Spleen (tissue), 11 donors: Measurements from ENCODE around the gene PTPRG. TPM values are rescaled to one million over a fixed set of nuclear protein-coding genes. Genes with fewer than 3 reads are reported as not detected.
A peak's percentile ranks its signal among the peaks of the same experiment; 100 is the strongest.

Experiments used
- DNase-seq: peaks from one replicate; pipeline ENCODE4 v3.0.0-alpha.2; 2020
- H3K27ac ChIP-seq, 8 donors: fragments of 200-600 bp; sonication (generic) in 7 of 8; 1 replicate in 4 of 8; 2 replicates in 4 of 8; pipeline versions ENCODE4 v1.5.0 to v1.8.0; 2016 to 2021; ENCODE audit warnings: inconsistent platforms in 4 of 8, mild to moderate bottlenecking in 4 of 8, moderate library complexity in 1 of 8
- H3K27me3 ChIP-seq, 7 donors: fragments of 200-600 bp; sonication (generic) in 6 of 7; replicated peaks in 1 of 7; 1 replicate in 4 of 7; 2 replicates in 3 of 7; pipeline versions ENCODE4 v1.5.0 to v1.8.0; 2016 to 2021; ENCODE audit warnings: inconsistent platforms in 3 of 7, mild to moderate bottlenecking in 1 of 7
- H3K36me3 ChIP-seq, 6 donors: fragments of 200-600 bp; sonication (generic) in 5 of 6; 1 replicate in 4 of 6; 2 replicates in 2 of 6; pipeline versions ENCODE4 v1.5.0 to v1.8.0; 2016 to 2021; ENCODE audit warnings: inconsistent platforms in 2 of 6
- H3K4me1 ChIP-seq, 6 donors: fragments of 200-600 bp; sonication (generic) in 5 of 6; 1 replicate in 3 of 6; 2 replicates in 3 of 6; pipeline versions ENCODE4 v1.5.0 to v1.8.0; 2016 to 2021; ENCODE audit warnings: inconsistent platforms in 3 of 6
- H3K4me3 ChIP-seq, 8 donors: fragments of 200-600 bp; sonication (generic) in 7 of 8; 1 replicate in 4 of 8; 2 replicates in 4 of 8; pipeline versions ENCODE4 v1.5.0 to v1.8.0; 2016 to 2021; ENCODE audit warnings: inconsistent platforms in 4 of 8, mild to moderate bottlenecking in 4 of 8, moderate library complexity in 2 of 8
- H3K9me3 ChIP-seq, 8 donors: fragments of 200-600 bp; sonication (generic) in 7 of 8; 1 replicate in 4 of 8; 2 replicates in 4 of 8; pipeline versions ENCODE4 v1.5.0 to v1.8.0; 2016 to 2021; ENCODE audit warnings: inconsistent platforms in 4 of 8
- POLR2A ChIP-seq, 3 donors: fragments of 450-650 bp; IDR thresholded peaks; one replicate each; pipeline ENCODE4 v1.5.1; 2017; ENCODE audit warnings: antibody characterized with exemption in 3 of 3, mild to moderate bottlenecking in 1 of 3
- POLR2AphosphoS5 ChIP-seq, 3 donors: sonication (generic); formaldehyde crosslinking; IDR thresholded peaks; one replicate each; pipeline ENCODE4 v1.5.1; 2017; ENCODE audit warnings: antibody characterized with exemption in 3 of 3
- WGBS, 5 donors: extraction: QIAGEN DNeasy Blood & Tissue Kit in 3 of 5; methylation state at CpG; one replicate each; pipeline versions ENCODE4 v1.1.5 to v1.1.7; 2013 to 2018; 5-methylcytosine and 5-hydroxymethylcytosine counted together
- intact Hi-C: fragments of 100-400 bp; cut with DNase I; formaldehyde crosslinking; loops from one replicate; pipeline ENCODE4 v1.15.0; 2023; ENCODE audit warnings: low total_unique reads
- polyA plus RNA-seq, 3 donors: library from polyadenylated mRNA; stranded (reverse); fragments of 200-250 nt; gene quantifications; one replicate each; pipeline ENCODE4 v1.2.1, GENCODE V29; 2013
- total RNA-seq, 7 donors: library from RNA; depleted of rRNA in 3 of 7; stranded (reverse); fragments of >200 nt in 3 of 7; fragmentation: NEBNext Ultra II Directional in 4 of 7; extraction: Animal tissue kit (Norgen Biotek cat#: 25700) in 4 of 7; gene quantifications; one replicate each; pipeline versions ENCODE4 v1.1.0 to v1.2.1, GENCODE V29; 2016 to 2021
- TF ChIP-seq, protein P1 (sequence below), 11 experiments: fragments of 200-600 bp in 7 of 11; fragments of 450-650 bp in 4 of 11; sonication (generic) in 4 of 11; IDR thresholded peaks in 8 of 11; conservative IDR thresholded peaks in 3 of 11; 1 replicate in 7 of 11; 2 replicates in 4 of 11; pipeline versions ENCODE4 v1.4.0 to v1.8.0; 2016 to 2021; ENCODE audit warnings: antibody characterized with exemption in 11 of 11, inconsistent platforms in 4 of 11, mild to moderate bottlenecking in 1 of 11
- donor health status: healthy with polysubstance abuse.
- donor health status: DM: no; HTN: no; CAD: no; lungs with moderate emphysema.
- donor health status: DM: no; HTN: no; CAD: no.
- donor health status: Bipolar disorder and iron deficiency.
- donor health status: healthy.
- donor health status: DM: no; HTN: no; CAD: no.
- donor health status: DM: yes; HTN: yes; CAD: no.

PTPRG gene
- total and polyA plus RNA-seq, 10 donors = 0.89 to 77.0 (median 34.5) TPM

DNA sequence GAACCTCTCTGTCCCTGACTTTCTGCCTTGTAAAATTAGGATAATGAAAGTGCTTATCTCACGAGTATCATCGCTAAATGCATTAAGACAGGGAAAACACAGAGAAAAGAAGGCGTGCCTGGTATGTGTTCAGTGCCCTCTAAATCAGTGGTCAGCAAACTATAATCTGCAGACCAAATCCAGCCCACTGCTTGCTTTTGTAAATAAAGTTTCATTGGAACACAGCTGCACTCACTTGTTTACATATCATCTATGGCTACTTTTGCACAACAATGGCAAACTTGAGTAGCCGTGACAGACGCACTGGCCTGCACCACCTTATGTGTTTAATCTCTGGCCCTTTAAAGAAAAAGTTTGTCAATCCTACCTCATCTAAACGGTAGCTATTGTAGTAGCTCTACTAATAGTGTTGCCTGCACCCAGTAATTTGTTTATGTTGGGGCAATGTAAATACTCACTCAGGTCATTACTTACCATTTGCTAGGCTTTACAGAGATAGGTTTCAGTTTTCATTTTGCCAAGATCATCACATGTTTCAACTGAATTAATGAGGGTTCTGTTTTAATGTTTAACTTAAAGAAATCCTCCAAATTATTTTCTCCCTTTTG, 582.6 kb downstream of the PTPRG start:
- Histone ChIP-seq H3K9me3 (no peaks in the 10 kb centered on the region), H3K36me3 (no peaks in the 10 kb centered on the region), H3K4me1 (peaks cover 0 to 10% (median 0%) of the 10 kb centered on the region in 6 donors), H3K27me3 (no peaks in the 10 kb centered on the region), H3K27ac (no peak overlapping the region), H3K4me3 (no peak overlapping the region)
- no peak for DNase-seq
- TF ChIP-seq, protein P1, sequence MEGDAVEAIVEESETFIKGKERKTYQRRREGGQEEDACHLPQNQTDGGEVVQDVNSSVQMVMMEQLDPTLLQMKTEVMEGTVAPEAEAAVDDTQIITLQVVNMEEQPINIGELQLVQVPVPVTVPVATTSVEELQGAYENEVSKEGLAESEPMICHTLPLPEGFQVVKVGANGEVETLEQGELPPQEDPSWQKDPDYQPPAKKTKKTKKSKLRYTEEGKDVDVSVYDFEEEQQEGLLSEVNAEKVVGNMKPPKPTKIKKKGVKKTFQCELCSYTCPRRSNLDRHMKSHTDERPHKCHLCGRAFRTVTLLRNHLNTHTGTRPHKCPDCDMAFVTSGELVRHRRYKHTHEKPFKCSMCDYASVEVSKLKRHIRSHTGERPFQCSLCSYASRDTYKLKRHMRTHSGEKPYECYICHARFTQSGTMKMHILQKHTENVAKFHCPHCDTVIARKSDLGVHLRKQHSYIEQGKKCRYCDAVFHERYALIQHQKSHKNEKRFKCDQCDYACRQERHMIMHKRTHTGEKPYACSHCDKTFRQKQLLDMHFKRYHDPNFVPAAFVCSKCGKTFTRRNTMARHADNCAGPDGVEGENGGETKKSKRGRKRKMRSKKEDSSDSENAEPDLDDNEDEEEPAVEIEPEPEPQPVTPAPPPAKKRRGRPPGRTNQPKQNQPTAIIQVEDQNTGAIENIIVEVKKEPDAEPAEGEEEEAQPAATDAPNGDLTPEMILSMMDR (IDR thresholded peaks at IDR 0.05 in 8 of 11, conservative IDR thresholded peaks at IDR 0.05 in 3 of 11) = no peak
- TF ChIP-seq POLR2A (IDR thresholded peaks at IDR 0.05) (no peak), POLR2AphosphoS5 (IDR thresholded peaks at IDR 0.05) (no peak)
- 75 to 84% (median 80%) methylated on average over 6 of the region's 6 CpGs for WGBS, 5 donors
- intact Hi-C loops = no loop called here

DNA sequence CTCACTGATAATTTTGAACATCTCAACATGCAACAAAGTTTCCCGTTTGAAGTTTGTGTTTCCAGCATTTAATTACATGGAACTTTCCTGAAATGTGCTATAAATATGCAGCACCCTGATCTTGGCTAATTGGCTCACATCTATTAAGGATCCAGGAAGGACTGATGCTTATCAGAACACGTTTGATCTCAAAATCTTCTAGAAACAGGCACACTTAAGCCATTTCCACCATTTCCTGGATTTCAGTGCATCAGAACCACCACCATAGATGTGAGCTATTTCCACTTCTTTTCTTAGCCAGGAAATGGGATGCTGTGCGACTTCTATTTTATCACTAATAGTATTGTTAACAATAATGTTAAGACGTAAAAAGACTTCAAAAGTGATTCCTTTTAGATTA, 583.1 kb downstream of the PTPRG start:
- Histone ChIP-seq H3K36me3 (no peaks in the 10 kb centered on the region), H3K27me3 (no peaks in the 10 kb centered on the region), H3K9me3 (no peaks in the 10 kb centered on the region), H3K4me3 (no peak overlapping the region), H3K27ac (no peak overlapping the region), H3K4me1 (peaks cover 0 to 10% (median 0%) of the 10 kb centered on the region in 6 donors)
- 12 to 21% (median 20%) methylated on average over 4 of the region's 4 CpGs for WGBS, 5 donors
- intact Hi-C loops = no loop called here
- no peak for TF ChIP-seq POLR2A (IDR thresholded peaks at IDR 0.05)
- no peak for DNase-seq

DNA sequence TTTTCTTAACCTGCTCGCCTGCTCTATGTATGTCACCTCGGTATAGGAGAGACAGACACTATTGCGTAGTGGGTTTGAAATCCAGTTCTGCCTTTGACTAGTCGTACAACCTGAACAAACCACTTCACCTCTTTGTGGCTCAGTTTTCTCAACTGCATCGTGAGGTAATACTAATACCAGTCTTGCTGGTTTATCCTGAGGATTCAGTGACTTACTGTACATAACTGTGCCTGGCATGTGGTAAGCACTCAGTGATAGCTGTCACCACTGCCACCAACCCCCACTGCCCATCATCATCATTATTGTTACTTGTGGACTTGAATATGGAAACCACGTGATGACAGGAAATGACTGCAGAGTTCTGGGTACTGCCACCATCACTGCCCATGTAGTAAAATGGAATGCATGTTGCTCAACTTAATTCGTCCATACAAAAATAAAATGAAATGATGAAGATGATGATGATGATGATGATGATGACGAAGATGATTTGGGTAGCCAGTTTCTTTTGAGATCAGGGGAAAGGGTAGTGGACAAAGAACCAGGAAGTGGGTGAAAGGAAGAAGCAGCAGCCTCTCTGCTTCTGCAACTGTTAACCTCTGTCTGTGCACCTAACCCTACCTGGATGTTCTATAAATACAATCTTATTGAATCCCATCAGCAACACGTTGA, 583.9 kb downstream of the PTPRG start:
- DNase-seq = no peak
- peaks cover 0 to 10% (median 0%) of the 10 kb centered on the region in 6 donors for H3K4me1 ChIP-seq

DNA sequence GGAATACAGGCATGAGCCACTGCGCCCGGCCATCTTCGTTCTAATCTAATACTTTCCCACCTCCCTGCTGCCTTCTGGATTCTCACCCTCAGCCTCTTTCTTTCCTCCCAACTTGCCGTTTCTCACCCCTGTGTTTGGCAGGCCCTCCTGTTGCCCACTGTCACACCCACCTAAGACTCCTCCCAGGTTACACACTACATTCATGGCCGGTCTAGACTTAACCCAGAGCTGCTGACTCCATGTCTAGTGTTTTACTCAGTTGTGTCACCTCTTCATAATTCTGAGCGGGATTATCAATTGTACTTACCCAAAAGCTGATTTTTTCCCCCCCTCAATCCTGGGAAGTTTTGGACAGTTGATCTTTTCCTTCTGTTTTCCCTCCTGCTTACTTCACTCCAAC, 588.2 kb downstream of the PTPRG start:
- peak overlapping the region in 1 of 8 donors; percentile 26 for H3K27ac ChIP-seq
- no peaks in the 10 kb centered on the region for H3K36me3 ChIP-seq
- 90 to 97% (median 94%) methylated on average over 6 of the region's 6 CpGs for WGBS, 5 donors
- H3K4me1 ChIP-seq = peaks cover 0 to 17% (median 0%) of the 10 kb centered on the region in 6 donors
- intact Hi-C loops = no loop called here
- H3K27me3 ChIP-seq = no peaks in the 10 kb centered on the region
- no peak for TF ChIP-seq POLR2AphosphoS5 (IDR thresholded peaks at IDR 0.05)
- TF ChIP-seq, protein P1 (IDR thresholded peaks at IDR 0.05 in 8 of 11, conservative IDR thresholded peaks at IDR 0.05 in 3 of 11) = no peak
- no peak for TF ChIP-seq POLR2A (IDR thresholded peaks at IDR 0.05)
- H3K4me3 ChIP-seq = no peak overlapping the region
- H3K9me3 ChIP-seq = no peaks in the 10 kb centered on the region
- no peak for DNase-seq

More for the DNA sequence above, 583.9 kb downstream of the PTPRG start:
- Histone ChIP-seq H3K27me3 (no peaks in the 10 kb centered on the region), H3K36me3 (no peaks in the 10 kb centered on the region), H3K4me3 (no peak overlapping the region), H3K9me3 (no peaks in the 10 kb centered on the region), H3K27ac (no peak overlapping the region)
- TF ChIP-seq, protein P1 (IDR thresholded peaks at IDR 0.05 in 8 of 11, conservative IDR thresholded peaks at IDR 0.05 in 3 of 11) = no peak
- WGBS, 5 donors = 76 to 84% (median 79%) methylated on average over 9 of the region's 9 CpGs
- intact Hi-C loops = no loop called here
